ENCODE measurements around the gene KDM2B. TPM values are rescaled to one million over a fixed set of nuclear protein-coding genes. Genes with fewer than 3 reads are reported as not detected.

The KDM2B gene
- polyA plus RNA-seq, 1 donor from 2014 or later: 85.5 TPM

DNA sequence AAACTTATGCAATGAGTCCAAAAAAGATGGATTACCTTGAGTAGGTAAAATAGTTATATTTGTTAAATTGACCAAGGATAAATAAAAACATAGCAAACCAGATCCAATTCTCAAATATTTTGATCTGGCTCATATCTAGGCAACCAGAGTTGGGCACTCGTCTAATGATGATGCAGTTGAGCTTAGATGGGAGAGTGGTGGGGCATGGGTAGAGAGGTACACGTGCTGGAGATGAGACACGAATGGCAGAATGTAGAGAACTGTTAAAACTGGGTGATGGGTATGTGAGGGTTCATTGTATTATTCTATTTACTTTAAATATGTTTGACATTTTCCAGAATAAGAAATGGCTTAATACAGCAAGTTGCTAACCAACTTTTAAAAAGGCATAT, 188.5 kb downstream of the KDM2B start:
- Histone ChIP-seq H4K20me1 (ENCODE audit: insufficient read depth) (no peaks in the 10 kb centered on the region), H3K9me3 (ENCODE audit: low read length) (no peaks in the 10 kb centered on the region), H3K27me3 (ENCODE audit: insufficient read depth, low read depth, low read length) (no peaks in the 10 kb centered on the region), H3K4me3 (ENCODE audit: low read length) (no peak overlapping the region), H3K9me2 (ENCODE audit: insufficient read depth, low read length) (no peaks in the 10 kb centered on the region), H3K4me2 (ENCODE audit: low read length) (no peak overlapping the region), H3K79me2 (replicated peaks; ENCODE audit: insufficient read depth, low read length) (no peaks in the 10 kb centered on the region), H3K27ac (ENCODE audit: low read length) (no peak overlapping the region), H3F3A (ENCODE audit: insufficient read depth, low read length, poor library complexity, severe bottlenecking) (no peaks in the 10 kb centered on the region), H2AFZ (ENCODE audit: low read depth, low read length) (no peak overlapping the region), H3K9ac (ENCODE audit: low read length) (no peak overlapping the region), H3K36me3 (ENCODE audit: insufficient read depth, low read length) (no peaks in the 10 kb centered on the region)
- TF ChIP-seq RAD21 (conservative IDR thresholded peaks at IDR 0.05) (no peak), MXI1 (conservative IDR thresholded peaks at IDR 0.05; ENCODE audit: poor library complexity, severe bottlenecking) (no peak), EP300 (conservative IDR thresholded peaks at IDR 0.05; ENCODE audit: poor library complexity, severe bottlenecking) (no peak), POLR2AphosphoS5 (IDR thresholded peaks at IDR 0.05) (no peak), EZH2 (IDR thresholded peaks at IDR 0.05; ENCODE audit: borderline replicate concordance, insufficient read depth, low read length, poor library complexity, severe bottlenecking) (no peak), SMC3 (conservative IDR thresholded peaks at IDR 0.05; ENCODE audit: poor library complexity) (no peak), TAF1 (IDR thresholded peaks at IDR 0.05; ENCODE audit: low read depth) (no peak)
- TF ChIP-seq, protein P1, sequence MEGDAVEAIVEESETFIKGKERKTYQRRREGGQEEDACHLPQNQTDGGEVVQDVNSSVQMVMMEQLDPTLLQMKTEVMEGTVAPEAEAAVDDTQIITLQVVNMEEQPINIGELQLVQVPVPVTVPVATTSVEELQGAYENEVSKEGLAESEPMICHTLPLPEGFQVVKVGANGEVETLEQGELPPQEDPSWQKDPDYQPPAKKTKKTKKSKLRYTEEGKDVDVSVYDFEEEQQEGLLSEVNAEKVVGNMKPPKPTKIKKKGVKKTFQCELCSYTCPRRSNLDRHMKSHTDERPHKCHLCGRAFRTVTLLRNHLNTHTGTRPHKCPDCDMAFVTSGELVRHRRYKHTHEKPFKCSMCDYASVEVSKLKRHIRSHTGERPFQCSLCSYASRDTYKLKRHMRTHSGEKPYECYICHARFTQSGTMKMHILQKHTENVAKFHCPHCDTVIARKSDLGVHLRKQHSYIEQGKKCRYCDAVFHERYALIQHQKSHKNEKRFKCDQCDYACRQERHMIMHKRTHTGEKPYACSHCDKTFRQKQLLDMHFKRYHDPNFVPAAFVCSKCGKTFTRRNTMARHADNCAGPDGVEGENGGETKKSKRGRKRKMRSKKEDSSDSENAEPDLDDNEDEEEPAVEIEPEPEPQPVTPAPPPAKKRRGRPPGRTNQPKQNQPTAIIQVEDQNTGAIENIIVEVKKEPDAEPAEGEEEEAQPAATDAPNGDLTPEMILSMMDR (IDR thresholded peaks at IDR 0.05; ENCODE audit: poor library complexity, severe bottlenecking): no peak
- TF ChIP-seq, protein P2, sequence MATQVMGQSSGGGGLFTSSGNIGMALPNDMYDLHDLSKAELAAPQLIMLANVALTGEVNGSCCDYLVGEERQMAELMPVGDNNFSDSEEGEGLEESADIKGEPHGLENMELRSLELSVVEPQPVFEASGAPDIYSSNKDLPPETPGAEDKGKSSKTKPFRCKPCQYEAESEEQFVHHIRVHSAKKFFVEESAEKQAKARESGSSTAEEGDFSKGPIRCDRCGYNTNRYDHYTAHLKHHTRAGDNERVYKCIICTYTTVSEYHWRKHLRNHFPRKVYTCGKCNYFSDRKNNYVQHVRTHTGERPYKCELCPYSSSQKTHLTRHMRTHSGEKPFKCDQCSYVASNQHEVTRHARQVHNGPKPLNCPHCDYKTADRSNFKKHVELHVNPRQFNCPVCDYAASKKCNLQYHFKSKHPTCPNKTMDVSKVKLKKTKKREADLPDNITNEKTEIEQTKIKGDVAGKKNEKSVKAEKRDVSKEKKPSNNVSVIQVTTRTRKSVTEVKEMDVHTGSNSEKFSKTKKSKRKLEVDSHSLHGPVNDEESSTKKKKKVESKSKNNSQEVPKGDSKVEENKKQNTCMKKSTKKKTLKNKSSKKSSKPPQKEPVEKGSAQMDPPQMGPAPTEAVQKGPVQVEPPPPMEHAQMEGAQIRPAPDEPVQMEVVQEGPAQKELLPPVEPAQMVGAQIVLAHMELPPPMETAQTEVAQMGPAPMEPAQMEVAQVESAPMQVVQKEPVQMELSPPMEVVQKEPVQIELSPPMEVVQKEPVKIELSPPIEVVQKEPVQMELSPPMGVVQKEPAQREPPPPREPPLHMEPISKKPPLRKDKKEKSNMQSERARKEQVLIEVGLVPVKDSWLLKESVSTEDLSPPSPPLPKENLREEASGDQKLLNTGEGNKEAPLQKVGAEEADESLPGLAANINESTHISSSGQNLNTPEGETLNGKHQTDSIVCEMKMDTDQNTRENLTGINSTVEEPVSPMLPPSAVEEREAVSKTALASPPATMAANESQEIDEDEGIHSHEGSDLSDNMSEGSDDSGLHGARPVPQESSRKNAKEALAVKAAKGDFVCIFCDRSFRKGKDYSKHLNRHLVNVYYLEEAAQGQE (IDR thresholded peaks at IDR 0.05; ENCODE audit: borderline replicate concordance): no peak

DNA sequence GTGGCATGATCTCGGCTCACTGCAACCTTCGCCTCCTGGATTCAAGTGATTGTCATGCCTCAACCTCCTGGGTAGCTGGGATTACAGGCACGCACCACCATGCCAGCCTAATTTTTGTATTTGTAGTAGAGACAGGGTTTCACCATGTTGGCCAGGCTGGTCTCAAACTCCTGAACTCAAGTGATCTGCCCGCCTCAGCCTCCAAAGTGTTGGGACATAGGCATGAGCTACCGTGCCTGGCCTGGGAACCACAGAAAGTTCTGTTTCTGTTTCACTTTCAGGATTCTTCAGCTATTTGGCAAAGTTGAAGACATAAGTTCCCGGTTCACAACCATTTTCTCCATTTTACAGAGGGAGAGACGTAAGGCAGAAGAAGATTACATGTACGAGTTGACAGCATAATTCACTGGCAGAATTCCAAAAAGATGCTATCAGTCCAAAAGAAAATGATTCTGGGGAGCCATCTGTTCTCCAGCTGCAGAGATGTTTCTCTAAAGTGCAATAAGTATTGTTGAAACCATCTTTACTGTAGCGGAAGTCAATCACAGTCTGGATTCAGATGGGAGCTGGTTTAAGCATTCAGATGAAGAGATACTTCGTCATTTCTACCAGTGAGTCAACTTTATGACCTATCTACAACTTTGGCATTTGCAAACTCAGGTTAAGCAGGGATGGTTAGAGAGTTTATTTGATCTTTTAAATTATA, 189.1 kb downstream of the KDM2B start:
- Histone ChIP-seq H3K9ac (ENCODE audit: low read length) (no peak overlapping the region), H3K4me2 (ENCODE audit: low read length) (no peak overlapping the region), H3K36me3 (ENCODE audit: insufficient read depth, low read length) (no peaks in the 10 kb centered on the region), H2AFZ (ENCODE audit: low read depth, low read length) (no peak overlapping the region), H3K79me2 (replicated peaks; ENCODE audit: insufficient read depth, low read length) (no peaks in the 10 kb centered on the region), H3K27me3 (ENCODE audit: insufficient read depth, low read depth, low read length) (no peaks in the 10 kb centered on the region), H4K20me1 (ENCODE audit: insufficient read depth) (no peaks in the 10 kb centered on the region), H3F3A (ENCODE audit: insufficient read depth, low read length, poor library complexity, severe bottlenecking) (no peaks in the 10 kb centered on the region), H3K9me3 (ENCODE audit: low read length) (no peaks in the 10 kb centered on the region), H3K27ac (ENCODE audit: low read length) (no peak overlapping the region), H3K9me2 (ENCODE audit: insufficient read depth, low read length) (no peaks in the 10 kb centered on the region), H3K4me3 (ENCODE audit: low read length) (no peak overlapping the region)
- TF ChIP-seq EZH2 (IDR thresholded peaks at IDR 0.05; ENCODE audit: borderline replicate concordance, insufficient read depth, low read length, poor library complexity, severe bottlenecking) (no peak), SMC3 (conservative IDR thresholded peaks at IDR 0.05; ENCODE audit: poor library complexity) (no peak)
- TF ChIP-seq, protein P1 (IDR thresholded peaks at IDR 0.05; ENCODE audit: poor library complexity, severe bottlenecking): no peak
